WTC11 (cell line): ENCODE measurements around the gene STK11. TPM values are rescaled to one million over a fixed set of nuclear protein-coding genes. Genes with fewer than 3 reads are reported as not detected.
A peak's percentile ranks its signal among the peaks of the same experiment; 100 is the strongest.

Experiments used
- ARID4B ChIP-seq: sonication (generic); formaldehyde crosslinking; IDR thresholded peaks from 2 replicates; pipeline ENCODE4 v1.8.0; 2023; ENCODE audit warnings: missing genetic modification reagents, mild to moderate bottlenecking, borderline replicate concordance
- ATF3 ChIP-seq: sonication (generic); formaldehyde crosslinking; conservative IDR thresholded peaks from 2 replicates; pipeline ENCODE4 v1.8.1; 2022; ENCODE audit warnings: mild to moderate bottlenecking, missing genetic modification reagents
- CBFB ChIP-seq: sonication (generic); formaldehyde crosslinking; IDR thresholded peaks from 2 replicates; pipeline ENCODE4 v1.8.1; 2022; ENCODE audit warnings: mild to moderate bottlenecking, low read depth, missing genetic modification reagents
- E2F4 ChIP-seq: sonication (generic); formaldehyde crosslinking; IDR thresholded peaks from 2 replicates; pipeline ENCODE4 v1.8.1; 2022; ENCODE audit warnings: low read depth, mild to moderate bottlenecking, moderate library complexity, missing genetic modification reagents, borderline replicate concordance
- E2F5 ChIP-seq: sonication (generic); formaldehyde crosslinking; IDR thresholded peaks from 2 replicates; pipeline ENCODE4 v1.8.1; 2022; ENCODE audit warnings: mild to moderate bottlenecking, moderate library complexity, missing genetic modification reagents
- ETV6 ChIP-seq: sonication (generic); formaldehyde crosslinking; IDR thresholded peaks from 2 replicates; pipeline ENCODE4 v1.8.1; 2022; ENCODE audit warnings: mild to moderate bottlenecking, missing genetic modification reagents
- FOXJ3 ChIP-seq: sonication (generic); formaldehyde crosslinking; IDR thresholded peaks from 2 replicates; pipeline ENCODE4 v1.9.0; 2021; ENCODE audit warnings: missing genetic modification reagents, mild to moderate bottlenecking, borderline replicate concordance
- FOXK1 ChIP-seq: sonication (generic); formaldehyde crosslinking; IDR thresholded peaks from 2 replicates; pipeline ENCODE4 v1.8.0; 2022; ENCODE audit warnings: mild to moderate bottlenecking, moderate library complexity, missing genetic modification reagents
- GABPB1 ChIP-seq: sonication (generic); formaldehyde crosslinking; IDR thresholded peaks from 2 replicates; pipeline ENCODE4 v1.8.1; 2023; ENCODE audit warnings: mild to moderate bottlenecking, missing genetic modification reagents
- GRHL2 ChIP-seq: fragments of 250-450 bp; sonication (Bioruptor Pico); IDR thresholded peaks from 2 replicates; pipeline ENCODE4 v1.8.0; 2022; ENCODE audit warnings: mild to moderate bottlenecking, moderate library complexity; ENCODE audit not compliant: insufficient replicate concordance, severe bottlenecking
- JUN ChIP-seq: sonication (generic); formaldehyde crosslinking; IDR thresholded peaks from 2 replicates; pipeline ENCODE4 v1.8.0; 2023; ENCODE audit warnings: mild to moderate bottlenecking, missing genetic modification reagents
- PRDM15 ChIP-seq: sonication (generic); formaldehyde crosslinking; IDR thresholded peaks from 2 replicates; pipeline ENCODE4 v1.8.0; 2022; ENCODE audit warnings: missing genetic modification reagents
- RELA ChIP-seq: sonication (generic); formaldehyde crosslinking; IDR thresholded peaks from 2 replicates; pipeline ENCODE4 v1.8.1; 2022; ENCODE audit warnings: missing genetic modification reagents, mild to moderate bottlenecking, borderline replicate concordance
- RORB ChIP-seq: fragments of 250-450 bp; sonication (Bioruptor Pico); IDR thresholded peaks from 2 replicates; pipeline ENCODE4 v1.9.0; 2021; ENCODE audit warnings: mild to moderate bottlenecking
- SOX15 ChIP-seq: fragments of 250-450 bp; sonication (Bioruptor Pico); IDR thresholded peaks from 2 replicates; pipeline ENCODE4 v1.9.0; 2021; ENCODE audit warnings: mild to moderate bottlenecking
- STAT6 ChIP-seq: sonication (generic); formaldehyde crosslinking; conservative IDR thresholded peaks from 2 replicates; pipeline ENCODE4 v1.8.1; 2023; ENCODE audit warnings: mild to moderate bottlenecking, low read depth, missing genetic modification reagents, moderate library complexity
- ZBTB21 ChIP-seq: sonication (generic); formaldehyde crosslinking; IDR thresholded peaks from 2 replicates; pipeline ENCODE4 v1.8.1; 2023; ENCODE audit warnings: mild to moderate bottlenecking, missing genetic modification reagents, borderline replicate concordance
- ZBTB43 ChIP-seq: sonication (generic); formaldehyde crosslinking; IDR thresholded peaks from 2 replicates; pipeline ENCODE4 v1.8.1; 2023; ENCODE audit warnings: mild to moderate bottlenecking, missing genetic modification reagents
- ZMAT4 ChIP-seq: fragments of 250-450 bp; sonication (Bioruptor Pico); IDR thresholded peaks from 2 replicates; pipeline ENCODE4 v1.9.0; 2021; ENCODE audit warnings: mild to moderate bottlenecking
- ZNF423 ChIP-seq: fragments of 250-450 bp; sonication (Bioruptor Pico); IDR thresholded peaks from 2 replicates; pipeline ENCODE4 v2.1.2; 2022; ENCODE audit warnings: mild to moderate bottlenecking, moderate library complexity
- ZNF512 ChIP-seq: sonication (generic); formaldehyde crosslinking; IDR thresholded peaks from 2 replicates; pipeline ENCODE4 v1.8.1; 2022; ENCODE audit warnings: missing genetic modification reagents, borderline replicate concordance
- total RNA-seq: library from RNA; stranded (reverse); gene quantifications from 3 replicates; pipeline ENCODE4 v1.2.3, GENCODE V29; 2021

STK11 gene
- total RNA-seq, 1 experiment from 2014 or later, result 112 TPM

- TF ChIP-seq GRHL2 (CRISPR knock-in tag), result no peak
- no peak for TF ChIP-seq ZBTB21
- TF ChIP-seq STAT6 (CRISPR knock-in tag), result no peak
- no peak for TF ChIP-seq FOXJ3 (CRISPR knock-in tag)
- no peak for TF ChIP-seq JUN (CRISPR knock-in tag)
- TF ChIP-seq SOX15 (CRISPR knock-in tag), result no peak
- no peak for TF ChIP-seq RORB (CRISPR knock-in tag)
- no peak for TF ChIP-seq CBFB (CRISPR knock-in tag)
- peak; percentile 49; the same call in 1 of the 2 replicates for TF ChIP-seq ARID4B (CRISPR knock-in tag)
- 0 out of 2 replicates have a peak, but pooled peaks have one; percentile 13 for TF ChIP-seq GABPB1 (CRISPR knock-in tag)
- no peak for TF ChIP-seq PRDM15 (CRISPR knock-in tag)
- TF ChIP-seq ETV6 (CRISPR knock-in tag), result peak; percentile 72; the same call in 1 of the 2 replicates
- no peak for TF ChIP-seq ZBTB43
- TF ChIP-seq ATF3 (CRISPR knock-in tag), result no peak
- TF ChIP-seq ZNF512 (CRISPR knock-in tag), result no peak
- TF ChIP-seq ZMAT4 (CRISPR knock-in tag), result no peak
- TF ChIP-seq FOXK1, result no peak
- no peak for TF ChIP-seq ZNF423 (CRISPR knock-in tag)
- peak; percentile 78; the same call in 1 of the 2 replicates for TF ChIP-seq E2F5
- no peak for TF ChIP-seq RELA (CRISPR knock-in tag)
- no peak for TF ChIP-seq E2F4 (CRISPR knock-in tag)
Measured at GRCh38 chr19:1260749-1261537, 55.4 kb downstream of the STK11 start (continued).
